OCI-LY7 (cell line): ENCODE data around the gene DLEU7. TPM values are rescaled to one million over a fixed set of nuclear protein-coding genes. Genes with fewer than 3 reads are reported as not detected.
A peak's percentile ranks its signal among the peaks of the same experiment; 100 is the strongest.

Experiments
- BruUV-seq: library from RNA; stranded (reverse); fragments of 400-500 nt; replicated peaks from 2 replicates; lab custom pipeline; 2021; lab: Mats Ljungman, UMichigan
- CTCF ChIA-PET: fragments of 300-600 bp; sonication (Branson Sonifier 250); formaldehyde crosslinking; loops from one replicate; lab custom pipeline; 2022; ENCODE audit warnings: antibody characterized with exemption; ENCODE audit not compliant: unreplicated experiment; lab: Charles Lee
- POLR2A ChIA-PET: fragments of 300-600 bp; sonication (Branson Sonifier 250); formaldehyde crosslinking; loops from one replicate; lab custom pipeline; 2022; ENCODE audit warnings: antibody characterized with exemption; lab: Charles Lee
- DNase-seq: peaks from one replicate; pipeline ENCODE4 v3.0.0-alpha.2; 2015; ENCODE audit warnings: low spot score
- H2AFZ ChIP-seq: fragments of 200-600 bp; sonication (generic), shearing (Covaris generic); 2 replicates; pipeline ENCODE4 v1.6.1; 2014; ENCODE audit warnings: mild to moderate bottlenecking, antibody characterized with exemption, low read length, moderate library complexity
- H3K27ac ChIP-seq: fragments of 200-600 bp; sonication (generic); 2 replicates; pipeline ENCODE4 v1.5.1; 2014; ENCODE audit warnings: mixed run types, low read depth, mild to moderate bottlenecking, moderate library complexity, low read length, inconsistent platforms; ENCODE audit not compliant: poor library complexity, severe bottlenecking
- H3K36me3 ChIP-seq: fragments of 200-600 bp; sonication (generic); 2 replicates; pipeline ENCODE4 v1.6.1; 2014; ENCODE audit warnings: mild to moderate bottlenecking, antibody characterized with exemption, low read length, moderate library complexity, mixed read lengths; ENCODE audit not compliant: insufficient read depth
- H3K4me1 ChIP-seq: fragments of 200-600 bp; sonication (generic); 2 replicates; pipeline ENCODE4 v1.5.1; 2014; ENCODE audit warnings: mild to moderate bottlenecking, low read length; ENCODE audit not compliant: insufficient read depth, poor library complexity, severe bottlenecking
- H3K4me2 ChIP-seq: fragments of 200-600 bp; sonication (generic); 2 replicates; pipeline ENCODE4 v1.6.1; 2014; ENCODE audit warnings: mild to moderate bottlenecking, low read length
- H3K4me3 ChIP-seq: fragments of 200-600 bp; sonication (generic); 2 replicates; pipeline ENCODE4 v1.5.1; 2014; ENCODE audit warnings: mild to moderate bottlenecking, low read depth, low read length; ENCODE audit not compliant: poor library complexity, severe bottlenecking
- H3K79me2 ChIP-seq: fragments of 200-600 bp; sonication (generic); 2 replicates; pipeline ENCODE4 v1.6.1; 2016; ENCODE audit warnings: low read depth, mild to moderate bottlenecking, low read length, moderate library complexity, mixed read lengths; ENCODE audit not compliant: insufficient read depth
- H3K9me2 ChIP-seq: fragments of 200-600 bp; sonication (generic); 2 replicates; pipeline ENCODE4 v1.6.1; 2016; ENCODE audit warnings: mild to moderate bottlenecking, low read length, mixed read lengths; ENCODE audit not compliant: insufficient read depth
- H3K9me3 ChIP-seq: fragments of 200-600 bp; sonication (generic); 2 replicates; pipeline ENCODE4 v1.6.1; 2014; ENCODE audit warnings: mild to moderate bottlenecking, mixed run types, low read length, mixed read lengths
- H4K20me1 ChIP-seq: fragments of 200-600 bp; sonication (generic); 2 replicates; pipeline ENCODE4 v1.6.1; 2014; ENCODE audit warnings: mild to moderate bottlenecking, antibody characterized with exemption, low read length, moderate library complexity, mixed read lengths; ENCODE audit not compliant: insufficient read depth
- CTCF ChIP-seq: fragments of 200-600 bp; sonication (generic); conservative IDR thresholded peaks from 2 replicates; pipeline ENCODE4 v1.5.1; 2014; ENCODE audit warnings: mild to moderate bottlenecking, antibody characterized with exemption, low read length, moderate library complexity, mixed read lengths
- EZH2phosphoT487 ChIP-seq: fragments of 200-600 bp; sonication (generic); IDR thresholded peaks from 2 replicates; pipeline ENCODE4 v1.6.1; 2018; ENCODE audit warnings: low read depth, borderline replicate concordance, mild to moderate bottlenecking, mixed run types, antibody characterized with exemption, low read length, moderate library complexity, mixed read lengths
- intact Hi-C: fragments of 100-400 bp; cut with micrococcal nuclease; formaldehyde crosslinking; loops from one replicate; pipeline ENCODE4 v1.10.0; 2022; ENCODE audit not compliant: unreplicated experiment
- total RNA-seq, 2 experiments: library from RNA; depleted of rRNA in 1 of 2; stranded (reverse); fragments of >200 nt in 1 of 2; shearing (Covaris generic) in 1 of 2; gene quantifications; 2 replicates each; pipeline ENCODE4 v1.2.3, GENCODE V29; 2014 to 2022

DLEU7 gene
- total RNA-seq, 2 experiments from 2014 or later, result not detected

GRCh38 chr13:50871405-50871804, 27.9 kb upstream of the DLEU7 start:
- Histone ChIP-seq H3K4me2 (no peak overlapping the region), H2AFZ (no peak overlapping the region), H3K9me2 (no peaks in the 10 kb centered on the region), H3K4me1 (peaks cover 11% of the 10 kb centered on the region), H4K20me1 (no peaks in the 10 kb centered on the region), H3K4me3 (no peak overlapping the region), H3K79me2 (no peaks in the 10 kb centered on the region), H3K9me3 (0 out of 2 replicates have a peak, but pooled peaks cover 4% of the 10 kb centered on the region), H3K27ac (no peak overlapping the region), H3K36me3 (no peaks in the 10 kb centered on the region)
- no TSS peak for BruUV-seq
- ChIA-PET CTCF (no interaction called here), POLR2A (no interaction called here)
- TF ChIP-seq CTCF (no peak), EZH2phosphoT487 (no peak)
- DNase-seq, result no peak
- intact Hi-C loops, result no loop called here

GRCh38 chr13:50867637-50867945, 24.1 kb upstream of the DLEU7 start:
- CTCF ChIA-PET, result no interaction called here

More at GRCh38 chr13:50867637-50867945, 24.1 kb upstream of the DLEU7 start:
- no peak for TF ChIP-seq EZH2phosphoT487
- TF ChIP-seq CTCF, result no peak
- BruUV-seq, result no TSS peak
- Histone ChIP-seq H3K4me1 (peaks cover 11% of the 10 kb centered on the region), H3K27ac (no peak overlapping the region), H3K36me3 (no peaks in the 10 kb centered on the region), H3K9me3 (peaks cover 13% of the 10 kb centered on the region; the same call in 1 of the 2 replicates), H3K4me2 (no peak overlapping the region), H3K79me2 (no peaks in the 10 kb centered on the region), H3K9me2 (no peaks in the 10 kb centered on the region), H4K20me1 (no peaks in the 10 kb centered on the region), H2AFZ (peak overlapping the region; percentile 46), H3K4me3 (no peak overlapping the region)
- POLR2A ChIA-PET, result interaction anchor here (0.6 kb wide), 1 partner anchor 36 kb away, joined by 3 read pairs; no protein-coding TSS in a partner anchor
- no peak for DNase-seq
- intact Hi-C loops, result no loop called here
